ENCODE results near the gene CELF3.
"Not testable (repeated sequence)": the region's sequence is repeated elsewhere in the genome, so short reads cannot be mapped to it uniquely, and the experiment has no call there.

The CELF3 gene

GRCh38 chr1:151693057-151693651 is 23.4 kb downstream of the CELF3 start:
- DNase-seq: no peak

GRCh38 chr1:151692226-151692625 is 24.4 kb downstream of the CELF3 start:
- no peak for DNase-seq

- DNase-seq: no peak
Measured at GRCh38 chr1:151689494-151689893, 27.1 kb downstream of the CELF3 start.

GRCh38 chr1:151686561-151686960 is 30.0 kb downstream of the CELF3 start:
- DNase-seq: no peak

GRCh38 chr1:151684128-151684527 is 32.5 kb downstream of the CELF3 start:
- no peak for DNase-seq

GRCh38 chr1:151682901-151683300 is 33.7 kb downstream of the CELF3 start:
- not testable (repeated sequence) for DNase-seq

GRCh38 chr1:151681923-151682322 is 34.7 kb downstream of the CELF3 start:
- DNase-seq: no peak

- no peak for DNase-seq
Measured at GRCh38 chr1:151680826-151681225, 35.8 kb downstream of the CELF3 start.

- DNase-seq: no peak
Measured at GRCh38 chr1:151680391-151680790, 36.2 kb downstream of the CELF3 start.

- no peak for DNase-seq
Measured at GRCh38 chr1:151673407-151673806, 43.2 kb downstream of the CELF3 start.

GRCh38 chr1:151670036-151670675 is 46.4 kb downstream of the CELF3 start:
- DNase-seq: not testable (repeated sequence)

- DNase-seq: no peak
Measured at GRCh38 chr1:151668090-151668489, 48.5 kb downstream of the CELF3 start.

- DNase-seq: no peak
Measured at GRCh38 chr1:151661751-151662150, 54.9 kb downstream of the CELF3 start.

GRCh38 chr1:151655371-151655770 is 61.2 kb downstream of the CELF3 start:
- no peak for DNase-seq

GRCh38 chr1:151653397-151653796 is 63.2 kb downstream of the CELF3 start:
- no peak for DNase-seq

Data from activated naive CD4-positive, alpha-beta T cell (primary cell).